Upper lobe of right lung (tissue), 1 donor: Measurements from ENCODE around the gene PREB. TPM values are rescaled to one million over a fixed set of nuclear protein-coding genes. Genes with fewer than 3 reads are reported as not detected.

Experiments
- ATAC-seq: fragments of 200-7000 bp; cut with Tn5 transposase; one replicate; pipeline ENCODE4 v1.9.1; 2020; ENCODE audit warnings: mild to moderate bottlenecking, moderate library complexity
- DNase-seq: peaks from one replicate; pipeline ENCODE4 v3.0.0-alpha.2; 2020
- H3K27ac ChIP-seq: fragments of 200-600 bp; one replicate; pipeline ENCODE4 v1.8.0; 2022
- H3K27me3 ChIP-seq: fragments of 200-600 bp; one replicate; pipeline ENCODE4 v1.8.0; 2022; ENCODE audit warnings: mild to moderate bottlenecking
- H3K36me3 ChIP-seq: fragments of 200-600 bp; one replicate; pipeline ENCODE4 v1.8.0; 2022
- H3K4me1 ChIP-seq: fragments of 200-600 bp; one replicate; pipeline ENCODE4 v1.8.0; 2022
- H3K4me3 ChIP-seq: fragments of 200-600 bp; one replicate; pipeline ENCODE4 v1.8.0; 2022; ENCODE audit warnings: mild to moderate bottlenecking
- H3K9me3 ChIP-seq: fragments of 200-600 bp; one replicate; pipeline ENCODE4 v1.8.0; 2022
- CTCF ChIP-seq: fragments of 200-600 bp; IDR thresholded peaks from one replicate; pipeline ENCODE4 v1.8.0; 2022; ENCODE audit warnings: antibody characterized with exemption
- intact Hi-C: fragments of 100-400 bp; cut with DNase I; formaldehyde crosslinking; loops from one replicate; pipeline ENCODE4 v1.11.0; 2022
- total RNA-seq: library from RNA; stranded (reverse); fragmentation: NEBNext Ultra II Directional; extraction: Animal tissue kit (Norgen Biotek cat#: 25700); gene quantifications from one replicate; pipeline ENCODE4 v1.2.1, GENCODE V29; 2021
- donor health status: DM: no; HTN: yes; CAD: no; lungs with severe emphysema.

The PREB gene
- total RNA-seq, 1 donor from 2014 or later: 42.1 TPM

- H3K4me3 ChIP-seq: no peak overlapping the region
- no peak for DNase-seq
- H3K27me3 ChIP-seq: no peaks in the 10 kb centered on the region
- no peak for TF ChIP-seq CTCF
- ATAC-seq: no peak
- no peaks in the 10 kb centered on the region for H3K36me3 ChIP-seq
- H3K27ac ChIP-seq: no peak overlapping the region
- no peaks in the 10 kb centered on the region for H3K9me3 ChIP-seq
- intact Hi-C loops: no loop called here
- no peaks in the 10 kb centered on the region for H3K4me1 ChIP-seq
These were observed 20.7 kb upstream of the PREB start for GRCh38 chr2:27155069-27155520.

GRCh38 chr2:27154488-27154887, 20.1 kb upstream of the PREB start:
- no peaks in the 10 kb centered on the region for H3K36me3 ChIP-seq
- DNase-seq (no peak), ATAC-seq (no peak)
- no peaks in the 10 kb centered on the region for H3K4me1 ChIP-seq
- no peaks in the 10 kb centered on the region for H3K9me3 ChIP-seq
- TF ChIP-seq CTCF: no peak
- H3K4me3 ChIP-seq: no peak overlapping the region
- H3K27me3 ChIP-seq: no peaks in the 10 kb centered on the region
- H3K27ac ChIP-seq: no peak overlapping the region
- intact Hi-C loops: no loop called here

DNA sequence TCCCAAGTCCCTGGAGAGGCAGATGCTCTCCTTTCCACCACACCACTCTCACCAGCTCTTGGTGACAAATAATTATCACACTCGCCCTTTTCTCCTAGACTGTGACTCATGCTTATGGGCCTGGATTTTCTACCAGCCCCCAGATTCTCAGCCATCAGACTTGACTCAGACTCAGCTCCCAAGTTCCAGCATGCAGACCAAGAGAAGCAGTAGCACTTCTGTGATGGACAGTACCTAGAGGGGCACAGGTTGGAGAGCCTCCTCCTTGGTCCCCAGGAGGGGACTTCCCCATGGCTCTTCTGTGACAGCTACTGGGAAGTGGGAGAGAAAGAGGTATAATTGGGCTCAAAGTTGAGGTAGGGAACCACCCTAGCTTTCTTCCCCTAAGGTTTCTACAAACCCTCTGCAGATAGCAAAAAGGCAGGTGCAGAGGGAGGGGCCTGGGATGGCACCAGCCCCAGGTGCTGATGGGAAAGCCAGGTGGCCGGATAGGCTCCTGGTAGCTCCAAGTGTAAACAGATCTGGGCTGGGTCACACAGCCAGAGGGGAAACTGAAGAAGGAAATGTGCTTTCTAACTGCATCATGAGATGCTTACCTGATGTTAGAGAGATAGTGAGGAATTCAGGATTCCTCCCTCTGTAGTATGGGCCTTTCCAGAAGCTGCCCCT, 18.5 kb upstream of the PREB start:
- DNase-seq (no peak), ATAC-seq (no peak)
- Histone ChIP-seq H3K36me3 (no peaks in the 10 kb centered on the region), H3K27me3 (no peaks in the 10 kb centered on the region), H3K9me3 (no peaks in the 10 kb centered on the region), H3K27ac (no peak overlapping the region), H3K4me1 (no peaks in the 10 kb centered on the region), H3K4me3 (no peak overlapping the region)
- intact Hi-C loops: no loop called here
- TF ChIP-seq CTCF: no peak

GRCh38 chr2:27152102-27152795, 17.8 kb upstream of the PREB start:
- no peaks in the 10 kb centered on the region for H3K36me3 ChIP-seq

GRCh38 chr2:27150639-27151230, 16.3 kb upstream of the PREB start:
- H3K27me3 ChIP-seq: no peaks in the 10 kb centered on the region
- intact Hi-C loops: no loop called here
- no peak for DNase-seq
- no peak overlapping the region for H3K27ac ChIP-seq
- H3K9me3 ChIP-seq: no peaks in the 10 kb centered on the region
- no peak overlapping the region for H3K4me3 ChIP-seq
- no peaks in the 10 kb centered on the region for H3K36me3 ChIP-seq
- no peaks in the 10 kb centered on the region for H3K4me1 ChIP-seq
- ATAC-seq: no peak
- TF ChIP-seq CTCF: no peak

More at GRCh38 chr2:27152102-27152795, 17.8 kb upstream of the PREB start:
- no peak overlapping the region for H3K27ac ChIP-seq
- no peaks in the 10 kb centered on the region for H3K4me1 ChIP-seq
- ATAC-seq: no peak
- DNase-seq: no peak
- H3K4me3 ChIP-seq: no peak overlapping the region
- H3K9me3 ChIP-seq: no peaks in the 10 kb centered on the region
- intact Hi-C loops: no loop called here
- TF ChIP-seq CTCF: no peak
- no peaks in the 10 kb centered on the region for H3K27me3 ChIP-seq
